ENCODE measurements around the gene ADD3.
"Not testable (repeated sequence)": the region's sequence is repeated elsewhere in the genome, so short reads cannot be mapped to it uniquely, and the experiment has no call there.

GRCh38 chr10:110135836-110136235 lies 128.1 kb downstream of the ADD3 start:
- not testable (repeated sequence) for TF ChIP-seq POLR2A (IDR thresholded peaks at IDR 0.05; ENCODE audit: low read depth, low read length); CTCF (IDR thresholded peaks at IDR 0.05; ENCODE audit: extremely low read depth in 1 of 2, insufficient read depth in 1 of 2, low read depth in 1 of 2, low read length in 2 of 2); MYC (IDR thresholded peaks at IDR 0.05; ENCODE audit: low read depth, low read length); EZH2 (IDR thresholded peaks at IDR 0.05; ENCODE audit: borderline replicate concordance, low read depth, low read length, severe bottlenecking)
